OCI-LY1 (cell line): ENCODE measurements around the gene SFMBT2.

ENCODE experiments used
- CTCF ChIP-seq: fragments of 200-600 bp; sonication (generic), shearing (Covaris generic); IDR thresholded peaks from 2 replicates; pipeline ENCODE4 v1.5.1; 2017; ENCODE audit warnings: mild to moderate bottlenecking, antibody characterized with exemption, low read length, moderate library complexity, mixed read lengths
- EZH2 ChIP-seq: fragments of 200-600 bp; sonication (generic), shearing (Covaris generic); IDR thresholded peaks from 2 replicates; pipeline ENCODE4 v1.8.0; 2017; ENCODE audit warnings: borderline replicate concordance, mixed run types, mild to moderate bottlenecking, antibody characterized with exemption, low read length, moderate library complexity, mixed read lengths

GRCh38 chr10:7297094-7297493 lies 113.7 kb downstream of the SFMBT2 start:
- TF ChIP-seq EZH2 (no peak), CTCF (no peak)
